ENCODE measurements around the gene C12orf54.
"Not testable (repeated sequence)": the region's sequence is repeated elsewhere in the genome, so short reads cannot be mapped to it uniquely, and the experiment has no call there.

Gene C12orf54

DNA sequence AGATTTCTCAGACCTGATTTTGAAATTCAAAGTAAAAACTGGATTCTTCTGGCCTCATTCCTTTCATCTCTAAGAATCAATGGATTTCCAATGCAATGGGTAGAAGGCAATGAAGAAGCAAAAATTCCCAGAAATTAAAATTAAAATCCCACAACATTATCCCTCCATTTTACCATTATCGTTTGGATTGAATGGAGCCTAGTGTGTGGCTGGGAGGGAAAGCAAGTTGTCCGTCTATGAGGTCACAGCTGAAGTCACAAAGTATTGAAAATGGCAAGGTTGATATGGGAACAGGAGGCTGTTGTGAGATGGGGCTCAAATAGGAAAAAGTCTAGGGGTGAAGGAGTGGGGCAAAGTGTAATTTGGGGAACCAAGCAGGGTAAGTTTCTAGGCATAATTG lies at the start of gene C12orf54:
C12orf54 (plus strand) TSS at position 301 of the 400 bp plus-strand sequence. CDS start 799 bp downstream, outside the sequence.
- Histone ChIP-seq H3K27me3 (ENCODE audit: insufficient read depth, low read length, poor library complexity) (no peaks in the 10 kb centered on the region), H3K4me1 (ENCODE audit: insufficient read depth, low read length) (no peaks in the 10 kb centered on the region), H3K27ac (ENCODE audit: low read length) (no peak within 1 kb of the TSS), H3K4me2 (ENCODE audit: insufficient read depth, low read length) (no peak within 1 kb of the TSS), H3K79me2 (ENCODE audit: insufficient read depth, low read length) (no peaks in the 10 kb centered on the region), H4K20me1 (ENCODE audit: insufficient read depth, low read length) (no peaks in the 10 kb centered on the region), H3K9me3 (ENCODE audit: insufficient read depth, low read length, severe bottlenecking) (no peaks in the 10 kb centered on the region), H2AFZ (ENCODE audit: low read depth, low read length) (no peak within 1 kb of the TSS), H3K36me3 (ENCODE audit: insufficient read depth, low read length) (no peaks in the 10 kb centered on the region), H3K9ac (ENCODE audit: low read depth, low read length) (no peak within 1 kb of the TSS), H3K4me3 (ENCODE audit: low read depth in 1 of 2, low read length in 2 of 2) (no peak within 1 kb of the TSS)
- TF ChIP-seq EZH2 (IDR thresholded peaks at IDR 0.05; ENCODE audit: borderline replicate concordance, low read depth, low read length, severe bottlenecking) (no peak), CTCF (IDR thresholded peaks at IDR 0.05; ENCODE audit: borderline replicate concordance, extremely low read depth, low read length, poor library complexity, severe bottlenecking) (no peak)
- DNase-seq (no peak), ATAC-seq (ENCODE audit: insufficient read depth, low read depth) (no peak)

DNA sequence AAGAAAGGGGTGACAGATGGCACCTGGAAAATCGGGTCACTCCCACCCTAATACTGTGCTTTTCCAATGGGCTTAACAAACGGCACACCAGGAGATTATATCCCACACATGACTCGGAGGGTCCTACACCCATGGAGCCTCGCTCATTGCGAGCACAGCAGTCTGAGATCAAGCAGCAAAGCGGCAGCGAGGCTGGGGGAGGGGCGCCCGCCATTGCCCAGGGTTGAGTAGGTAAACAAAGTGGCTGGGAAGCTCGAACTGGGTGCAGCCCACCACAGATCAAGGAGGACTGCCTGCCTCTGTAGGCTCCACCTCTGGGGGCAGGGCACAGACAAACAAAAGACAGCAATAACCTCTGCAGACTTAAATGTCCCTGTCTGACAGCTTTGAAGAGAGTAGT lies 48.3 kb upstream of the C12orf54 start:
- H3K27ac ChIP-seq (ENCODE audit: low read length); H3K27me3 ChIP-seq (ENCODE audit: insufficient read depth, low read length, poor library complexity); H4K20me1 ChIP-seq (ENCODE audit: insufficient read depth, low read length); ATAC-seq (ENCODE audit: insufficient read depth, low read depth); H3K4me3 ChIP-seq (ENCODE audit: low read depth in 1 of 2, low read length in 2 of 2); H3K36me3 ChIP-seq (ENCODE audit: insufficient read depth, low read length); H3K9me3 ChIP-seq (ENCODE audit: insufficient read depth, low read length, severe bottlenecking); H3K4me2 ChIP-seq (ENCODE audit: insufficient read depth, low read length); H3K9ac ChIP-seq (ENCODE audit: low read depth, low read length); H3K4me1 ChIP-seq (ENCODE audit: insufficient read depth, low read length); DNase-seq; H3K79me2 ChIP-seq (ENCODE audit: insufficient read depth, low read length); H2AFZ ChIP-seq (ENCODE audit: low read depth, low read length): not testable (repeated sequence)

DNA sequence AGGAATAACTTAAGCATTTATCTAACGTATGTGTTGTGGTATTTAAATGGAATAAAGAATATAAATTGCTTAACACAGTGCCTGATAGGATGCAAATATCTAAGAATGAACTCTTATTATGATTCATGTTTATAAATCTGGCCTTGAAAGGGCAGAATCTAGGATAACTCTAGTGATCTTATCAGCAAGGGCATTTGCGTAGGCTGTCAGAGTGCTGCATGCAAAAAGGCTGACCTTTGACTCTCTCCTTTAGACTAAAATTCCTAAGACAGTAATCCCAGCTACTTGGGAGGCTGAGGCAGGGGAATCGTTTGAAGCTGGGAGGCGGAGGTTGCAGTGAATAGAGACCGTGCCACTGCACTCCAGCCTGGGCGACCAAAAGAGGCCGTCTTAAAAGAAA lies 41.2 kb upstream of the C12orf54 start:
- Histone ChIP-seq H3K4me2 (ENCODE audit: insufficient read depth, low read length) (no peak overlapping the region), H3K27ac (ENCODE audit: low read length) (no peak overlapping the region)
- no peak for ATAC-seq (ENCODE audit: insufficient read depth, low read depth)

DNA sequence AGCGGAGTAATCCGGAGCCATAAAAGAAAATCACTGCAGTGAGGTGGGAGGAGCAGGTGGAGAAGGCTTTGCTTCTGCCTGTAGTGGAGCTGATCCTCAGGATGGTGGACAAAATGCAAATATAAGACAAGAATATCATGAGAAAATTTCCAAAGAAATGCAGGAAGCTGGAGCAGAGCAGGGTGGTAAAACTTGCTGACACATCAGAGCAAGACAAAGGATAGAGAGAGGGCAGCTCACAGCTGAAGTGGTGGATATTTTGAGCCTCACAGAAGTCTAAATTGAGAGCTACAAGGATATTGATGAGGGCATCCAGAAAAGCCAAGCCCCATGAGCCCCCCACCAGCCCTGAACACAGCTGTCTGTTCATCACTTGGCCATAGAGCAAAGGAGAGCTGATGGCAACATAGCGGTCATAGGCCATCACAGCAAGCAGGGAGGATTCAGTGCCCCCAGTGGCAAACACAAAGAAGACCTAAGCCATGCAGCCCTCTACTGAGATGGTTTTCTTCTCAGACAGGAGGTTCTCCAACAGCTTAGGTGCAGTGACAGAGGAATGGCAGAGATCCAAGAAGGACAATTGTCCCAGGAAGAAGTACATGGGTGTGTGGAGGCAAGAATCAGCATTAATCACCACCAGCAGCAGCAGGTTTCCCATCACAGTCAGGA lies 40.0 kb upstream of the C12orf54 start:
- ATAC-seq (ENCODE audit: insufficient read depth, low read depth), result no peak
- H3K27ac ChIP-seq (ENCODE audit: low read length), result no peak overlapping the region
- no peaks in the 10 kb centered on the region for H3K4me1 ChIP-seq (ENCODE audit: insufficient read depth, low read length)
- no peaks in the 10 kb centered on the region for H3K79me2 ChIP-seq (ENCODE audit: insufficient read depth, low read length)
- H3K9ac ChIP-seq (ENCODE audit: low read depth, low read length), result no peak overlapping the region
- no peaks in the 10 kb centered on the region for H3K9me3 ChIP-seq (ENCODE audit: insufficient read depth, low read length, severe bottlenecking)
- H4K20me1 ChIP-seq (ENCODE audit: insufficient read depth, low read length), result no peaks in the 10 kb centered on the region
- H3K4me3 ChIP-seq (ENCODE audit: low read depth in 1 of 2, low read length in 2 of 2), result no peak overlapping the region
- no peak overlapping the region for H2AFZ ChIP-seq (ENCODE audit: low read depth, low read length)
- H3K4me2 ChIP-seq (ENCODE audit: insufficient read depth, low read length), result no peak overlapping the region
- H3K27me3 ChIP-seq (ENCODE audit: insufficient read depth, low read length, poor library complexity), result peaks cover 3% of the 10 kb centered on the region
- TF ChIP-seq CTCF (IDR thresholded peaks at IDR 0.05; ENCODE audit: borderline replicate concordance, extremely low read depth, low read length, poor library complexity, severe bottlenecking), result no peak
- TF ChIP-seq EZH2 (IDR thresholded peaks at IDR 0.05; ENCODE audit: borderline replicate concordance, low read depth, low read length, severe bottlenecking), result no peak
- no peaks in the 10 kb centered on the region for H3K36me3 ChIP-seq (ENCODE audit: insufficient read depth, low read length)
- no peak for DNase-seq

More for the DNA sequence above, 41.2 kb upstream of the C12orf54 start:
- Histone ChIP-seq H2AFZ (ENCODE audit: low read depth, low read length) (no peak overlapping the region), H3K27me3 (ENCODE audit: insufficient read depth, low read length, poor library complexity) (no peaks in the 10 kb centered on the region), H3K36me3 (ENCODE audit: insufficient read depth, low read length) (no peaks in the 10 kb centered on the region), H3K4me3 (ENCODE audit: low read depth in 1 of 2, low read length in 2 of 2) (no peak overlapping the region), H3K9ac (ENCODE audit: low read depth, low read length) (no peak overlapping the region), H3K9me3 (ENCODE audit: insufficient read depth, low read length, severe bottlenecking) (no peaks in the 10 kb centered on the region), H4K20me1 (ENCODE audit: insufficient read depth, low read length) (no peaks in the 10 kb centered on the region), H3K4me1 (ENCODE audit: insufficient read depth, low read length) (no peaks in the 10 kb centered on the region), H3K79me2 (ENCODE audit: insufficient read depth, low read length) (no peaks in the 10 kb centered on the region)
- TF ChIP-seq CTCF (IDR thresholded peaks at IDR 0.05; ENCODE audit: borderline replicate concordance, extremely low read depth, low read length, poor library complexity, severe bottlenecking) (no peak), EZH2 (IDR thresholded peaks at IDR 0.05; ENCODE audit: borderline replicate concordance, low read depth, low read length, severe bottlenecking) (no peak)
- no peak for DNase-seq
